GM23338 (cell line): ENCODE measurements around the gene AIMP2. TPM values are rescaled to one million over a fixed set of nuclear protein-coding genes. Genes with fewer than 3 reads are reported as not detected.

Source experiments
- ATAC-seq: fragments of 200-7000 bp; cut with Tn5 transposase; 3 replicates; pipeline ENCODE4 v1.9.1; 2020
- DNase-seq: peaks from one replicate; pipeline ENCODE4 v3.0.0-alpha.2; 2015; ENCODE audit warnings: low spot score
- H2AFZ ChIP-seq: fragments of 200-600 bp; sonication (generic); 2 replicates; pipeline ENCODE4 v1.8.0; 2016; ENCODE audit warnings: antibody characterized with exemption, mild to moderate bottlenecking, moderate library complexity
- H3F3A ChIP-seq: fragments of 200-600 bp; sonication (generic); replicated peaks from 2 replicates; pipeline ENCODE4 v1.8.0; 2017; ENCODE audit warnings: antibody characterized with exemption, mixed run types, low read depth
- H3K27ac ChIP-seq: fragments of 200-600 bp; sonication (generic); 2 replicates; pipeline ENCODE4 v1.6.1; 2016; ENCODE audit warnings: low read depth
- H3K27me3 ChIP-seq: fragments of 200-600 bp; sonication (generic); 2 replicates; pipeline ENCODE4 v1.8.0; 2016; ENCODE audit warnings: mild to moderate bottlenecking, mixed run types, moderate library complexity; ENCODE audit not compliant: insufficient read depth
- H3K36me3 ChIP-seq: fragments of 200-600 bp; sonication (generic); 2 replicates; pipeline ENCODE4 v1.8.0; 2016; ENCODE audit warnings: mild to moderate bottlenecking; ENCODE audit not compliant: insufficient read depth
- H3K4me1 ChIP-seq: fragments of 200-600 bp; sonication (generic); 2 replicates; pipeline ENCODE4 v1.8.0; 2016; ENCODE audit warnings: mild to moderate bottlenecking, moderate library complexity; ENCODE audit not compliant: insufficient read depth
- H3K4me2 ChIP-seq: fragments of 200-600 bp; sonication (generic); 2 replicates; pipeline ENCODE4 v1.7.1; 2017; ENCODE audit warnings: mixed run types
- H3K4me3 ChIP-seq: fragments of 200-600 bp; sonication (generic); 2 replicates; pipeline ENCODE4 v1.6.1; 2016; ENCODE audit warnings: mixed run types
- H3K79me2 ChIP-seq: fragments of 200-600 bp; sonication (generic); replicated peaks from 2 replicates; pipeline ENCODE4 v1.8.0; 2017; ENCODE audit warnings: mild to moderate bottlenecking; ENCODE audit not compliant: insufficient read depth
- H3K9me2 ChIP-seq: fragments of 200-600 bp; sonication (generic); 2 replicates; pipeline ENCODE4 v1.8.0; 2017; ENCODE audit not compliant: insufficient read depth
- H4K20me1 ChIP-seq: fragments of 200-600 bp; sonication (generic); replicated peaks from 2 replicates; pipeline ENCODE4 v1.8.0; 2017; ENCODE audit warnings: mild to moderate bottlenecking; ENCODE audit not compliant: insufficient read depth
- H3K27ac Mint-ChIP-seq: 2 replicates; pipeline ENCODE4 v1.8.0; 2020; ENCODE audit warnings: inconsistent platforms, mild to moderate bottlenecking, moderate library complexity, mixed read lengths
- H3K27me3 Mint-ChIP-seq: 3 replicates; pipeline ENCODE4 v1.8.0; 2022; ENCODE audit warnings: low read depth, mild to moderate bottlenecking, moderate library complexity, mixed read lengths, inconsistent platforms; ENCODE audit not compliant: insufficient read depth, poor library complexity
- H3K36me3 Mint-ChIP-seq: 3 replicates; pipeline ENCODE4 v1.8.0; 2021; ENCODE audit warnings: low read depth, mild to moderate bottlenecking, inconsistent platforms, moderate library complexity, mixed read lengths
- H3K4me1 Mint-ChIP-seq: 3 replicates; pipeline ENCODE4 v1.8.0; 2020; ENCODE audit warnings: mild to moderate bottlenecking, inconsistent platforms, mixed read lengths
- H3K4me3 Mint-ChIP-seq: 3 replicates; pipeline ENCODE4 v1.8.0; 2021; ENCODE audit warnings: moderate library complexity, mild to moderate bottlenecking, inconsistent platforms, mixed read lengths
- H3K9me3 Mint-ChIP-seq: 3 replicates; pipeline ENCODE4 v1.8.0; 2020; ENCODE audit warnings: moderate library complexity, mild to moderate bottlenecking, inconsistent platforms, mixed read lengths
- CREB1 ChIP-seq: fragments of 250-450 bp; sonication (Bioruptor Pico); IDR thresholded peaks from 2 replicates; pipeline ENCODE4 v1.5.0; 2020; ENCODE audit warnings: low read depth, mild to moderate bottlenecking, moderate library complexity
- CTCF ChIP-seq, 2 experiments: fragments of 200-600 bp in 1 of 2; sonication (generic) in 1 of 2; conservative IDR thresholded peaks; 2 replicates each; pipeline versions ENCODE4 v1.5.1 to v1.6.1; 2016 to 2017; ENCODE audit warnings: antibody characterized with exemption in 2 of 2, low read depth in 2 of 2, mild to moderate bottlenecking in 2 of 2, moderate library complexity in 1 of 2
- ETS1 ChIP-seq: IDR thresholded peaks from 2 replicates; pipeline ENCODE4 v1.6.1; 2016; ENCODE audit warnings: antibody characterized with exemption
- EZH2 ChIP-seq: fragments of 200-600 bp; sonication (generic); IDR thresholded peaks from one replicate; pipeline ENCODE4 v1.8.0; 2017; ENCODE audit warnings: antibody characterized with exemption, mild to moderate bottlenecking, low read depth; ENCODE audit not compliant: unreplicated experiment
- EZH2phosphoT487 ChIP-seq: fragments of 200-600 bp; sonication (generic); IDR thresholded peaks from one replicate; pipeline ENCODE4 v1.8.1; 2018; ENCODE audit warnings: antibody characterized with exemption; ENCODE audit not compliant: unreplicated experiment
- JUNB ChIP-seq: IDR thresholded peaks from one replicate; pipeline ENCODE4 v1.6.1; 2016; ENCODE audit warnings: antibody characterized with exemption; ENCODE audit not compliant: unreplicated experiment
- NANOG ChIP-seq: IDR thresholded peaks from 2 replicates; pipeline ENCODE4 v1.6.1; 2016; ENCODE audit warnings: antibody characterized with exemption, borderline replicate concordance
- POLR2AphosphoS5 ChIP-seq: IDR thresholded peaks from 2 replicates; pipeline ENCODE4 v1.6.1; 2016; ENCODE audit warnings: antibody characterized with exemption, low read depth
- REST ChIP-seq: IDR thresholded peaks from one replicate; pipeline ENCODE4 v1.6.1; 2018; ENCODE audit warnings: antibody characterized with exemption; ENCODE audit not compliant: unreplicated experiment
- STAT1 ChIP-seq: IDR thresholded peaks from one replicate; pipeline ENCODE4 v1.6.1; 2016; ENCODE audit warnings: antibody characterized with exemption; ENCODE audit not compliant: unreplicated experiment
- ZNF114 ChIP-seq: fragments of 250-450 bp; sonication (Bioruptor Pico); IDR thresholded peaks from 2 replicates; pipeline ENCODE4 v1.5.0; 2020; ENCODE audit warnings: mild to moderate bottlenecking, moderate library complexity
- ZNF331 ChIP-seq: fragments of 250-450 bp; sonication (Bioruptor Pico); IDR thresholded peaks from 2 replicates; pipeline ENCODE4 v1.5.0; 2020; ENCODE audit warnings: low read depth, mild to moderate bottlenecking, moderate library complexity
- ZNF462 ChIP-seq: fragments of 250-450 bp; sonication (Bioruptor Pico); IDR thresholded peaks from 2 replicates; pipeline ENCODE4 v1.5.0; 2020; ENCODE audit warnings: mild to moderate bottlenecking, moderate library complexity
- polyA plus RNA-seq: library from polyadenylated mRNA; unstranded; fragments of >200 nt; fragmentation: Nextera tagmentation; extraction: Ambion mirVana; gene quantifications from 2 replicates; pipeline ENCODE4 v1.2.1, GENCODE V29; 2016
- total RNA-seq: library from RNA; depleted of rRNA; stranded (reverse); fragments of >200 nt; shearing (Covaris generic); gene quantifications from 2 replicates; pipeline ENCODE4 v1.2.3, GENCODE V29; 2014

AIMP2 gene
- total and polyA plus RNA-seq, 2 experiments from 2014 or later = 86.6 to 113 TPM

GRCh38 chr7:6056616-6057015, 47.5 kb downstream of the AIMP2 start:
- Histone ChIP-seq H3K36me3 (peaks cover 20% of the 10 kb centered on the region), H4K20me1 (peaks cover 9% of the 10 kb centered on the region), H3K4me3 (no peak overlapping the region), H3K79me2 (peaks cover 53% of the 10 kb centered on the region), H3K27me3 (no peaks in the 10 kb centered on the region), H3K4me1 (peaks cover 6% of the 10 kb centered on the region; the same call in 1 of the 2 replicates), H3F3A (no peaks in the 10 kb centered on the region), H3K27ac (no peak overlapping the region), H2AFZ (no peak overlapping the region), H3K4me2 (no peak overlapping the region), H3K9me2 (no peaks in the 10 kb centered on the region)
- Mint-ChIP-seq H3K36me3 (peaks cover 30% of the 10 kb centered on the region), H3K9me3 (0 out of 3 replicates have a peak, but pooled peaks cover 3% of the 10 kb centered on the region), H3K4me1 (peaks cover 13% of the 10 kb centered on the region), H3K4me3 (no peak overlapping the region), H3K27me3 (peaks cover 8% of the 10 kb centered on the region), H3K27ac (no peak overlapping the region)
- no peak for ATAC-seq
- DNase-seq = no peak
- no peak for TF ChIP-seq ZNF462 (CRISPR knock-in tag)
- no peak for TF ChIP-seq EZH2
- no peak for TF ChIP-seq REST
- TF ChIP-seq JUNB = no peak
- no peak for TF ChIP-seq ZNF114 (CRISPR knock-in tag)
- no peak for TF ChIP-seq STAT1
- TF ChIP-seq ZNF331 (CRISPR knock-in tag) = no peak
- no peak for TF ChIP-seq CTCF (conservative IDR thresholded peaks at IDR 0.05; ENCODE audit: low read depth in 2 of 2)
- no peak for TF ChIP-seq ETS1
- TF ChIP-seq CREB1 (CRISPR knock-in tag) = no peak
- no peak for TF ChIP-seq EZH2phosphoT487
- no peak for TF ChIP-seq POLR2AphosphoS5
- TF ChIP-seq NANOG = no peak
